Stomach (tissue), 9 donors: ENCODE results near the gene CDH22. TPM values are rescaled to one million over a fixed set of nuclear protein-coding genes. Genes with fewer than 3 reads are reported as not detected.

Experiments used
- DNase-seq, 2 donors: peaks; one replicate each; pipeline versions ENCODE4 v3.0.0 to v3.0.0-alpha.2; 2013 to 2019
- H3K27ac ChIP-seq, 5 donors: fragments of 200-600 bp in 4 of 5; sonication (generic) in 4 of 5; one replicate each; pipeline ENCODE4 v1.5.1; 2013 to 2019; ENCODE audit warnings: mild to moderate bottlenecking in 1 of 5, moderate library complexity in 1 of 5
- H3K27me3 ChIP-seq, 3 donors: fragments of 200-600 bp; sonication (generic); one replicate each; pipeline ENCODE4 v1.5.1; 2017 to 2019; ENCODE audit warnings: mixed run types in 1 of 3
- H3K36me3 ChIP-seq, 4 donors: fragments of 200-600 bp; sonication (generic); 1 replicate in 3 of 4; 2 replicates in 1 of 4; pipeline ENCODE4 v1.5.1; 2016 to 2019
- H3K4me1 ChIP-seq, 4 donors: fragments of 200-600 bp; sonication (generic); one replicate each; pipeline ENCODE4 v1.5.1; 2016 to 2019
- H3K4me3 ChIP-seq, 4 donors: fragments of 200-600 bp; sonication (generic) in 3 of 4; one replicate each; pipeline ENCODE4 v1.5.1; 2016 to 2019; ENCODE audit warnings: mild to moderate bottlenecking in 1 of 4
- H3K9me3 ChIP-seq, 4 donors: fragments of 200-600 bp; sonication (generic); one replicate each; pipeline ENCODE4 v1.5.1; 2016 to 2019
- CTCF ChIP-seq, 7 experiments: fragments of 450-650 bp in 4 of 7; fragments of 200-600 bp in 3 of 7; sonication (generic) in 3 of 7; IDR thresholded peaks; one replicate each; pipeline ENCODE4 v1.5.1; 2016 to 2019; ENCODE audit warnings: antibody characterized with exemption in 7 of 7, control low read depth in 2 of 7, mild to moderate bottlenecking in 1 of 7
- EP300 ChIP-seq: sonication (generic); formaldehyde crosslinking; IDR thresholded peaks from one replicate; pipeline ENCODE4 v1.6.1; 2017; ENCODE audit warnings: antibody characterized with exemption
- POLR2A ChIP-seq, 4 donors: fragments of 450-650 bp; IDR thresholded peaks; one replicate each; pipeline ENCODE4 v1.6.1; 2016; ENCODE audit warnings: antibody characterized with exemption in 4 of 4, control low read depth in 2 of 4, mild to moderate bottlenecking in 1 of 4, moderate library complexity in 1 of 4
- POLR2AphosphoS5 ChIP-seq, 3 donors: sonication (generic); formaldehyde crosslinking; IDR thresholded peaks; one replicate each; pipeline ENCODE4 v1.6.1; 2016; ENCODE audit warnings: antibody characterized with exemption in 3 of 3
- WGBS, 5 donors: extraction: QIAGEN DNeasy Blood & Tissue Kit in 3 of 5; methylation state at CpG; one replicate each; pipeline versions ENCODE4 v1.1.5 to v1.1.7; 2013 to 2018; 5-methylcytosine and 5-hydroxymethylcytosine counted together
- intact Hi-C: fragments of 100-400 bp; cut with DNase I; formaldehyde crosslinking; loops from one replicate; pipeline ENCODE4 v1.15.1; 2023; ENCODE audit warnings: low total_unique reads
- polyA plus RNA-seq, 3 donors: library from polyadenylated mRNA; stranded (reverse); fragments of 200-250 nt; gene quantifications; one replicate each; pipeline ENCODE4 v1.2.3, GENCODE V29; 2013
- total RNA-seq, 5 donors: library from RNA; depleted of rRNA; stranded (reverse); fragments of >200 nt; gene quantifications; one replicate each; pipeline versions ENCODE4 v1.1.0 to v1.2.3, GENCODE V29; 2014 to 2016
- donor health status: healthy with polysubstance abuse.
- donor health status: Bipolar disorder and iron deficiency.
- donor health status: healthy.

The CDH22 gene
- total and polyA plus RNA-seq, 8 donors, result 0.18 to 0.60 (median 0.19) TPM; not detected in 5

DNA sequence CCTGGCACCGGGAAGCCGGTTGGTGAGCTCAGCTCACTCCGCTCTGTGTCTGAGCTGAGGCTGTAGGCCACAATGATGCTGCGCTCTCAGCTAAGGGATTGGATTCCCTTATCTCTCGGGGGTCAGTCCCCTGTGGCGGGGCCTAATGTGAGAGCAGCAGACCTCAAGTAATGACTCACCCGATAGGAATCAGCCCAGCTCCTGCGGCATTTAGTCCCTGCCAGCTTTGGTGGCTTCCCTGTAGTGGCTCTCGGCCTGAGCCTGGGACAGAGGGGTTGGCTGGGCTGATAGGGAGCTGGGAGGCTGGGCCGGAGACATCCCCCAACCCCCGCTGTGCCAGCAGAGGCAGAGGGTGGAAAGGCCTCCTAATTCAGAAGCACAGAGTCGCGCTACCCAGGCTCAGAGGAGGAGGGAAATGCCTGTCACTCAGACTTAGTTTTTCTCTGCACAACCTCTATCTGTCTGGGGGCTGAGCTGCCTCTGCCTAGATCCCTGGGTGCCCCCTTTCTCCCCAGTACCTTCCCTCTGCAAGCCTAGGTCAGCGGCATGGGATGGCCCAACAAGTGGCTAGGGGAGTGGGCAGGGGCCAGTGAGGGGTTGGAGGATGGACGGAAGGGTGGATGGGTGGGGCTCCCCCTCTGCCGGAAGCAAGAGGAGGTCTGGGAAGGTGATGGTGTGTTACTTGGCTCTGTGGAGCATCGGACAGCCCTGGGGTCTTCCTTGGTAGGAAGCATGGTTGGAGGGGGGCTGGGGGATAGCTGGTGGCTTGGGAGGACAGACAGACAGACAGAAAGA lies 92.2 kb downstream of the CDH22 start:
- Histone ChIP-seq H3K27me3 (peaks cover 0 to 57% (median 30%) of the 10 kb centered on the region in 3 donors), H3K9me3 (no peaks in the 10 kb centered on the region), H3K36me3 (no peaks in the 10 kb centered on the region), H3K4me1 (peaks cover 0 to 9% (median 0%) of the 10 kb centered on the region in 4 donors), H3K27ac (no peak overlapping the region), H3K4me3 (no peak overlapping the region)
- intact Hi-C loops, result no loop called here
- WGBS, 5 donors, result 25 to 31% (median 26%) methylated on average over 16 to 17 of the region's 17 CpGs
- TF ChIP-seq POLR2AphosphoS5 (IDR thresholded peaks at IDR 0.05), result no peak
- TF ChIP-seq EP300, result no peak
- TF ChIP-seq CTCF (IDR thresholded peaks at IDR 0.05), result no peak
- TF ChIP-seq POLR2A (IDR thresholded peaks at IDR 0.05), result no peak
- peak in 1 of 2 donors; percentile 47 for DNase-seq

DNA sequence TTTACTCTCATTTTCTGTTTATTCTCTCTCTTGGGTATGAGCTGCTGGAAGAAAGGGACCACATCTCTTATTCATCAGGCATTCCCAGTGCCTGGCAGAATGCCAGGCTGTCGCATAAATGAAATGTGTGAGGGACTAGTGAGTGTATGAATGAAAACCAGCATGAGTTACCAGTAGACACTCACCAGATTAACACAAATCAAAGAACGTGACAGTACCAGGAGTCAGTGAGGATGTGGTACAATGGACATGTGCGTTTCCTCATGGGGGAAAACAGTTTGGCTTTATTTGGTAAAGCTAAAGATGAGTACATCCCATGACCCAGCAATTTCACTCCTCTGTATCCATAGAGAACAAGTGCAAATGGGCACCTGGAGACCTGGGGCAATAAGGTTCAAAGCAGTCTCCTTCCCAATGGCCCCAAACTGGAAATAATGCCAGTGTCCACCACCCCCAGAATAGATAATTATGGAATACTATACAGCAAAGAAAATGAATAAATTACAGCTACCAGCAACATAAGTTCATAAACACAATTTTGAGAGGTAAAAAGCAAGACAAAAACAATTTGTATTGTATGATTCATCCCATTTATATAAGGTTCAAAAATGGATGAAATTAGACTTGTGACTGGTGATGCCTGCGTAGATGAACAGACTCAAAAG lies 93.3 kb downstream of the CDH22 start:
- WGBS, 5 donors, result 53 to 72% (median 63%) methylated on average over 4 of the region's 4 CpGs

GRCh38 chr20:46213946-46214823 lies 94.1 kb downstream of the CDH22 start:
- H3K9me3 ChIP-seq, result no peaks in the 10 kb centered on the region
- peaks cover 0 to 76% (median 40%) of the 10 kb centered on the region in 3 donors for H3K27me3 ChIP-seq
- peaks cover 0 to 9% (median 0%) of the 10 kb centered on the region in 4 donors for H3K4me1 ChIP-seq
- intact Hi-C loops, result no loop called here
- H3K36me3 ChIP-seq, result no peaks in the 10 kb centered on the region
- no peak for DNase-seq
- TF ChIP-seq POLR2A (IDR thresholded peaks at IDR 0.05), result no peak
- H3K4me3 ChIP-seq, result no peak overlapping the region
- 58 to 68% (median 61%) methylated on average over 8 of the region's 8 CpGs for WGBS, 5 donors
- H3K27ac ChIP-seq, result no peak overlapping the region

More for the DNA sequence above, 93.3 kb downstream of the CDH22 start:
- intact Hi-C loops, result no loop called here
- no peak for TF ChIP-seq EP300
- no peak for TF ChIP-seq CTCF (IDR thresholded peaks at IDR 0.05)
- TF ChIP-seq POLR2A (IDR thresholded peaks at IDR 0.05), result no peak
- TF ChIP-seq POLR2AphosphoS5 (IDR thresholded peaks at IDR 0.05), result no peak
- Histone ChIP-seq H3K27ac (no peak overlapping the region), H3K27me3 (peaks cover 0 to 68% (median 35%) of the 10 kb centered on the region in 3 donors), H3K4me3 (no peak overlapping the region), H3K4me1 (peaks cover 0 to 9% (median 0%) of the 10 kb centered on the region in 4 donors), H3K36me3 (no peaks in the 10 kb centered on the region), H3K9me3 (no peaks in the 10 kb centered on the region)
- no peak for DNase-seq

DNA sequence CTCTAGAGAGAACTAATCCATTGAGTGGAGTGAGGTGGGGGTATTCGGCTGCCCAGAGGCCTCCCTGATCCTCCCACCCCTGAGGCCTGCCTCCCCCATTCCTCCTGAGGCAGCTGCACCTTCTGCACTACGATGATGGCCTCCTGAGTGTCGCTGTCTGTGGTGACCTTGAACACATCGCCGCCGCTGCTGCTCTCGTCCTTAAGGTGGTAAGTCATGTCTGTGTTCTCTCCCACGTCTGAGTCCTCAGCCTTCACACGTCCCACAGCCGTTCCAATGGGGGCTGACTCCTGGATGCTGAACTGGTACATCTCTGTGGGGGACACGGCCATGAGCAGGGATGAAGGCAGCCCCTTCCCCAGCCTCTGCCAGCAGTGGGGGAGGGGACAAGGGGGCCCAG lies 95.4 kb downstream of the CDH22 start:
- DNase-seq, result no peak
- TF ChIP-seq EP300 (no peak), CTCF (IDR thresholded peaks at IDR 0.05) (no peak), POLR2AphosphoS5 (IDR thresholded peaks at IDR 0.05) (no peak), POLR2A (IDR thresholded peaks at IDR 0.05) (no peak)
- WGBS, 5 donors, result 50 to 69% (median 56%) methylated on average over 9 to 11 of the region's 11 CpGs
- H3K36me3 ChIP-seq, result no peaks in the 10 kb centered on the region
- H3K9me3 ChIP-seq, result no peaks in the 10 kb centered on the region
- intact Hi-C loops, result no loop called here
- peaks cover 0 to 89% (median 40%) of the 10 kb centered on the region in 3 donors for H3K27me3 ChIP-seq
- H3K27ac ChIP-seq, result no peak overlapping the region
- no peak overlapping the region for H3K4me3 ChIP-seq
- H3K4me1 ChIP-seq, result peaks cover 0 to 13% (median 0%) of the 10 kb centered on the region in 4 donors
